ENCODE measurements around the gene ERAL1.

- peak; percentile 57 for TF ChIP-seq RAD21 (IDR thresholded peaks at IDR 0.05; ENCODE audit: low read length)
- no peak for TF ChIP-seq BHLHE40 (IDR thresholded peaks at IDR 0.05; ENCODE audit: low read depth, low read length)
- TF ChIP-seq, protein P1, sequence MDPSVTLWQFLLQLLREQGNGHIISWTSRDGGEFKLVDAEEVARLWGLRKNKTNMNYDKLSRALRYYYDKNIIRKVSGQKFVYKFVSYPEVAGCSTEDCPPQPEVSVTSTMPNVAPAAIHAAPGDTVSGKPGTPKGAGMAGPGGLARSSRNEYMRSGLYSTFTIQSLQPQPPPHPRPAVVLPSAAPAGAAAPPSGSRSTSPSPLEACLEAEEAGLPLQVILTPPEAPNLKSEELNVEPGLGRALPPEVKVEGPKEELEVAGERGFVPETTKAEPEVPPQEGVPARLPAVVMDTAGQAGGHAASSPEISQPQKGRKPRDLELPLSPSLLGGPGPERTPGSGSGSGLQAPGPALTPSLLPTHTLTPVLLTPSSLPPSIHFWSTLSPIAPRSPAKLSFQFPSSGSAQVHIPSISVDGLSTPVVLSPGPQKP (IDR thresholded peaks at IDR 0.05; ENCODE audit: borderline replicate concordance, low read depth, low read length), result no peak
- TF ChIP-seq MAFK (IDR thresholded peaks at IDR 0.05; ENCODE audit: low read depth, low read length), result no peak
- no peak for TF ChIP-seq POLR2A (IDR thresholded peaks at IDR 0.05; ENCODE audit: low read depth, low read length)
- peak; percentile 50 for TF ChIP-seq CTCF (conservative IDR thresholded peaks at IDR 0.05; ENCODE audit: low read depth, low read length)
- no peak for TF ChIP-seq MXI1 (IDR thresholded peaks at IDR 0.05; ENCODE audit: borderline replicate concordance, low read depth, low read length)
- peak; percentile 32; the same call in 1 of the 2 replicates for TF ChIP-seq SMC3 (IDR thresholded peaks at IDR 0.05; ENCODE audit: low read depth, low read length)
- TF ChIP-seq RFX5 (IDR thresholded peaks at IDR 0.05; ENCODE audit: low read depth, low read length), result no peak
- no peak for TF ChIP-seq MAZ (IDR thresholded peaks at IDR 0.05; ENCODE audit: borderline replicate concordance, low read depth, low read length)
- no peak for TF ChIP-seq RCOR1 (IDR thresholded peaks at IDR 0.05; ENCODE audit: insufficient replicate concordance, low read length)
Observed at GRCh38 chr17:28878981-28879380, 24.2 kb downstream of the ERAL1 start.
